ACC112 (cell line): Measurements from ENCODE around the gene GOLGA6A.
"Not testable (repeated sequence)": the region's sequence is repeated elsewhere in the genome, so short reads cannot be mapped to it uniquely, and the experiment has no call there.

ENCODE experiments used
- H2AFZ ChIP-seq: fragments of 200-600 bp; sonication (generic); one replicate; pipeline ENCODE4 v1.6.0; 2017; ENCODE audit warnings: antibody characterized with exemption, low read length; ENCODE audit not compliant: unreplicated experiment
- H3K27ac ChIP-seq: fragments of 200-600 bp; sonication (generic); 2 replicates; pipeline ENCODE4 v1.5.1; 2014; ENCODE audit warnings: low read depth, mild to moderate bottlenecking, antibody characterized with exemption, low read length, moderate library complexity
- H3K27me3 ChIP-seq: fragments of 200-600 bp; sonication (generic); 2 replicates; pipeline ENCODE4 v1.6.1; 2014; ENCODE audit warnings: mild to moderate bottlenecking, antibody characterized with exemption, low read length, moderate library complexity, mixed read lengths; ENCODE audit not compliant: insufficient read depth
- H3K36me3 ChIP-seq: fragments of 200-600 bp; sonication (generic); 2 replicates; pipeline ENCODE4 v1.6.1; 2016; ENCODE audit warnings: mild to moderate bottlenecking, antibody characterized with exemption, low read length, moderate library complexity, mixed read lengths; ENCODE audit not compliant: insufficient read depth
- H3K4me1 ChIP-seq: fragments of 200-600 bp; sonication (generic); one replicate; pipeline ENCODE4 v1.6.1; 2016; ENCODE audit warnings: low read length, mixed read lengths; ENCODE audit not compliant: insufficient read depth, unreplicated experiment, control insufficient read depth
- H3K4me3 ChIP-seq: fragments of 200-600 bp; sonication (generic); 2 replicates; pipeline ENCODE4 v1.5.1; 2014; ENCODE audit warnings: mild to moderate bottlenecking, low read depth, low read length
- H3K79me2 ChIP-seq: fragments of 200-600 bp; sonication (generic); one replicate; pipeline ENCODE4 v1.6.0; 2016; ENCODE audit warnings: low read length; ENCODE audit not compliant: control insufficient read depth, unreplicated experiment, insufficient read depth

GOLGA6A gene

DNA sequence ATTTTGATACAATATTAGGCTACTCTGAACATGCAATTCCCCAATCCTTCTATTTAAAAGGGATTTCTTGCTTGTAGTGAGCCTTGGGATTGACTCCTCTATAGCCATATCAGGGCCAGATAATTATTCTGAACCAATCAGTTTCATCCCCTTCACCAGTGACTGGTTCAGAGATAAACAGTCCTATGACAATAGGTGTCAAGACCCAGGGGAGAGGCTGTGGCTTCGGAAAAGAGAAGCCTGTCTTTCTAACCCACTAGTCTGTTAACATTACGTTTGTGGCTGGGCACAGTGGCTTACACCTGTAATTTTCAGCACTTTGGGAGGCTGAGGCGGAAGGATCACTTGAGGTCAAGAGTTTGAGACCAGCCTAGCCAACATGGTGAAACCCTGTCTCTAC is 41.8 kb upstream of the GOLGA6A start:
- Histone ChIP-seq H2AFZ (no peak overlapping the region), H3K27ac (no peak overlapping the region), H3K79me2 (no peaks in the 10 kb centered on the region), H3K36me3 (no peaks in the 10 kb centered on the region), H3K4me1 (peaks cover under 1% of the 10 kb centered on the region), H3K27me3 (peaks cover 66% of the 10 kb centered on the region), H3K4me3 (no peak overlapping the region)

DNA sequence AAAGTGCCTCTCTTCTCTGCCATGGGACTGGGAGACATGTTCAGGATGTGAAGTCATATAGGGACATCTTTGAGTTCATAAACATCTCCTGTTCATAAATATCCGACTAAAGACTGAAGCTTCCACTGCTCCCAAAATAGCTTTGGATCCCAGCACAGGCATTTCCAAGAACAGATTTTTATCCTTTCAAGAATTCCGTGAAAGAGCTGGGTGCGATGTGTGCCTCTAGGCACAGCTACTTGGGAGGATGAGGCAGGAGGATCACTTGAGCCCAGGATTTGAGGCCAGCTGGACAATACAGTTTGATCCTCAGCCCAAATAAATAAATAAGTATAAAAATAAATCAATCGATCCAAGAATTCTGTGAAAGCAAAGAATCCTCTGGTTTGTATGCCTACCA is 41.3 kb upstream of the GOLGA6A start:
- H3K27me3 ChIP-seq: peaks cover 61% of the 10 kb centered on the region
- H3K36me3 ChIP-seq: no peaks in the 10 kb centered on the region
- no peak overlapping the region for H3K4me3 ChIP-seq
- no peak overlapping the region for H3K27ac ChIP-seq
- no peaks in the 10 kb centered on the region for H3K79me2 ChIP-seq
- no peak overlapping the region for H2AFZ ChIP-seq
- H3K4me1 ChIP-seq: no peaks in the 10 kb centered on the region

DNA sequence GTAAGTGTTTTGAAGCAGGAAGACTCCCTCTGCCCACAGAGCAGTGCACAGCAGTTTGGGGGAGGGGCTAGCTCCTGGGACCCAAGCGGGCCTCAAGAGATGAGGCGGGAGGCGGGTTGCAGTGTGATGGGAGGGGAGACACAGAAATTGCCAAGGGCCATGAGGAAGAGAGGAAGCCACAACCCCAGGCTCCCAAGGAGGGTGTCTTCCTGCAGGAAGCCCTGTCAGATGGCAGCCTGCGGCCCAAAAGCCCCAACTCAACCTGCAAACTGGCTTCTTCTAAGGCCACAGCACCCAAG is 40.7 kb upstream of the GOLGA6A start:
- Histone ChIP-seq H3K27me3 (peaks cover 55% of the 10 kb centered on the region), H3K79me2 (no peaks in the 10 kb centered on the region), H3K27ac (no peak overlapping the region), H3K4me1 (no peaks in the 10 kb centered on the region), H3K4me3 (no peak overlapping the region), H3K36me3 (no peaks in the 10 kb centered on the region), H2AFZ (no peak overlapping the region)

DNA sequence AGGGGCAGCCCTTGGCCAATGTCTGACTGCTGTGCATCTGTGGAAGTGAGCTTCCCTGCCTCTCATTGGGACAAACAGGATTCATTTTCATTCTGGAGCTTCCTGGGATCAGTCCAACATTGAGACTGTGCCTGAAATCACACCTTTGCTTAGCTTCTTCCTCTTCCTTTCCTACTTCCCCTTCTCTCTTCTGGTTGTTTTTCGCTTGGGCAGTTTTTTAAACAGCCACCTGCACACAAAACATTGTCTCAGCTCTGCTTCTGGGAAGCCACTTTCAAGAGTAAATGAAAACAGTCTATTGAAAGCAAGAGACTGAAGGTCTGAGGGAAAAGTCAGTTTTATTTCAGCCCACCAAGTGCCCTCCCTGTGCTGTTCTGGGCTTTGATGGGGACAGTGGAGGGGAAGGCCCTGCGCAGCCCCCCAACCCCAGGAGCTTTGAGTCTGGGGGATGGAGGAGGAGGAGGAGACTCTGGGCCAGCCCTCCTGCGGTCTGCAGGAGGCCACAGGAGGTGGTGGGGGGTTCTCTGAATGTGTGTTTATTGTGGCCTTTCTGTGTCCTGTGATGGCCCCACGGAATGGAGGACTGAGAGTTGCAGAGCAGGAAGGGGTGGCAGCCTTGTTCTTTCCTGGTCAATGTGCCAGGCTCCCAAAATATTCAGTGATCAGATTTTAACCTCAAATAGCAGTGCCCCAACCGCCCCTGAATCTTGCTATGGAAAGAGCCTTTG is 40.2 kb upstream of the GOLGA6A start:
- H3K79me2 ChIP-seq: no peaks in the 10 kb centered on the region
- H3K4me3 ChIP-seq: no peak overlapping the region
- H3K27ac ChIP-seq: no peak overlapping the region
- H2AFZ ChIP-seq: no peak overlapping the region
- no peaks in the 10 kb centered on the region for H3K4me1 ChIP-seq
- H3K27me3 ChIP-seq: peaks cover 52% of the 10 kb centered on the region
- no peaks in the 10 kb centered on the region for H3K36me3 ChIP-seq

DNA sequence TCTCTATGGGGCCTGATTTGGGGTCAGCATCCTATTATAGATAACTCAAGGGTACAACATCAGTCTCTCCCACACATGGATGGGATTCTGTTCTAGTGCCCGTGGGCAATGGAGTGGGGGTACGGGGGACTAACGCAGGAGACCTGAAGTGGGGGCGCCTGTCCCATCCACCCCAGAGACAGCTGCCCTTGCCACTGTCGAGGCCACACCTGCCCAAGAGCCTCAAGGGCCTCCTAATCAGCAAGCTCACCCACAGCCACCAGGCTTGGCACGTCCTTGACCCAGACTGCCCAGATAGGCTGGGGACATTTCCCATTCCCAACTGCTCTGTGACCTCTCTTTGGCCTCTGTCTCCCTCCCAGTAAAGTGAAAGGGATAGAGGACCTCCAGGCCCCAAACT is 39.5 kb upstream of the GOLGA6A start:
- no peaks in the 10 kb centered on the region for H3K36me3 ChIP-seq
- no peak overlapping the region for H2AFZ ChIP-seq
- no peak overlapping the region for H3K4me3 ChIP-seq
- H3K4me1 ChIP-seq: no peaks in the 10 kb centered on the region
- no peaks in the 10 kb centered on the region for H3K79me2 ChIP-seq
- no peak overlapping the region for H3K27ac ChIP-seq
- peaks cover 48% of the 10 kb centered on the region for H3K27me3 ChIP-seq

DNA sequence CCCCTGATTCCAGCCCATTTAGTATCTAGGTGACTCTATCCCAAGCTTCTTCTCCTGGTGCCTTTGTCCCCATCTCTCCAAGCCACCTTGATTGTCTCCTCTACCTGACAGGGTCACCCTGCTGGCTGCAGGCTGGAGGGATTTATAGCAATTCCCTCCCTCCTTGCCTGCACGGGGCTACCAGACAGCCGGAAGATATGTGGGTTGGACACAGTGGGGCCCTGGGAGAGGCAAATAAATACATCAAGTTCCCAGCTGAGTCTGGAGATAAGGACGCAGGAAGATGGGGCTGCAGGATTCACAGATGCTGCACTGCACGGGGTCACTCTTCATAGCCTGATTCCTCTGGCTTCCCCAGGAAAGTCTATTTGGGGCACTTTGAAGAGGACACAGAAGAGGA is 38.7 kb upstream of the GOLGA6A start:
- Histone ChIP-seq H3K36me3 (no peaks in the 10 kb centered on the region), H3K4me1 (no peaks in the 10 kb centered on the region), H2AFZ (no peak overlapping the region), H3K79me2 (no peaks in the 10 kb centered on the region), H3K27ac (no peak overlapping the region), H3K4me3 (no peak overlapping the region), H3K27me3 (peaks cover 48% of the 10 kb centered on the region)

DNA sequence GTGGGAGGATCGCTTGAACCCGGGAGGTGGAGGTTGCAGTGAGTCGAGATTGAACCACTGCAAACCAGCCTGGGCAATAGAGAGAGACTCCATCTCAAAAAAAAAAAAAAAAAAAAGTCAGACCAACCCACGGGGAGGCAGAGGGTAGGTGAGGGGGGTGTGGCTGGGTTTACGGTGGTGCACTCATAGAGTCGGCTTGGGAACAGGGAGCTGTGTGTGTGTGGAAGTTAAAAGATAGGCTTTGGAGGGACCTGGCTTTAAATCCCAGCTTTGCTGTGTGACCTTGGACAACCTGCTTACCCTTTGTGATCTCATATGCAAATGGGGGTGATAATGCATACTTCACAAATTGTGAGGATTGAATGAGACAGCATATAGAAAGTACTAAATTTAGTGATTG is 38.1 kb upstream of the GOLGA6A start:
- Histone ChIP-seq H3K36me3 (no peaks in the 10 kb centered on the region), H3K27me3 (peaks cover 45% of the 10 kb centered on the region), H3K4me3 (no peak overlapping the region), H3K27ac (no peak overlapping the region), H2AFZ (no peak overlapping the region), H3K79me2 (no peaks in the 10 kb centered on the region), H3K4me1 (no peaks in the 10 kb centered on the region)

DNA sequence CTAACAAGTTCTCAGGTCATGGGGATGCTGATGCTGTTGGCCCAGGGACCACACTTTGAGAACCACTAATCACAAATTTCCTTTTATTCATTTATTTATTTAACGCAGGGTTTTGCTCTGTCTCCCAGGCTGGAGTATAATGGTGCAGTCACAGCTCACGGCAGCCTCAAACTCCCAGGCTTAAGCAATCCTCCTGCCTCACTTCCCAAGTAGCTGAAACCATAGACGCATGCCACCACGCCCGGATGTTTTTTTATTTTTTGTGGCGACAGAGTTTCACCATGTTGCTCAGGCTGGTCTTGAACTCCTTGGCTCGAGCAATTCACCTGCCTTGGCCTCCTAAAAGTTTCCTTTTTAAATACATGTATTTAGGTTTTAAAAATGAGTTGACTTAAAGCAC is 27.4 kb upstream of the GOLGA6A start:
- Histone ChIP-seq H3K27ac (no peak overlapping the region), H3K36me3 (no peaks in the 10 kb centered on the region), H2AFZ (no peak overlapping the region), H3K79me2 (no peaks in the 10 kb centered on the region), H3K4me1 (no peaks in the 10 kb centered on the region), H3K4me3 (no peak overlapping the region), H3K27me3 (no peaks in the 10 kb centered on the region)

DNA sequence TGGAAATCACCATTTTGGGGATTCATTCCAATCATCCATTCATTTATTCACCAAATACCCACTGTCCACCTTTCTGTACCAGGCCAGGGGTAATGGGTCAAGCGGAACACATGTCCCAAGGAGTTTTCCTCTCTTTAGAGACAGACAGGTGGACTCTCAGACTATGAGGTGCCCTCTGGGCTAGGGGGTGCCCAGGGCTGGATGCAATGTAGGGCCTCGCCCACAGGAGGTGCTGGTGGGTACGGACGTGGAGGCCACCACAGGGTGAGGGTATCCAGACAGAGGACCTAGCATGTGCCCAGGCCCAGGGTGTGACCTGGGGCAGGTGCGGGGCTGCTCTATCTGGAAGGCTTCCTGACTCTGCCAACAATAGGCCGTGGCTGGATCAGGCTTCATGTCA is 26.3 kb upstream of the GOLGA6A start:
- not testable (repeated sequence) for H3K27me3 ChIP-seq, H3K79me2 ChIP-seq, H3K4me1 ChIP-seq, H3K36me3 ChIP-seq, H3K4me3 ChIP-seq, H3K27ac ChIP-seq, H2AFZ ChIP-seq

DNA sequence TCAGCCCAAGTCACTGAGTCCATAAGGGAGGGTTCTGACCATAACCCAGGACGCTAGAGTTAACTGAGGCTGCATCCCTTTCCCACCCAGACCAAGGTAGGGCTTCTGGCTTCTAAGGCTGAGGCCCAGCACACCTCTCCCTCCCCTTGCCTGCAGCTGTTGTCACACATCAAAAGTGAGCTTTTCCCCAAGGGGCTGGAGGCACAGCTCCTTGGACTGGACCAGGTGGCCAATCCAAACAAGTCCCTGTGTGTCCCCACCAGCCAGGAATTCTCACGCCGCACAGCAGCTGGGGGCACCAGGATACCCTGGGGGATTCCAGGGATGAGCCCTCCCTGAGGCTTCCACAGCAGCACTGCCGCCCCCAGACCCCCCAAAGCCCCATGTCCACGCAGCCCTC is 25.8 kb upstream of the GOLGA6A start:
- Histone ChIP-seq H3K79me2 (no peaks in the 10 kb centered on the region), H3K4me1 (no peaks in the 10 kb centered on the region), H3K4me3 (no peak overlapping the region), H3K27ac (no peak overlapping the region), H2AFZ (no peak overlapping the region), H3K27me3 (no peaks in the 10 kb centered on the region), H3K36me3 (no peaks in the 10 kb centered on the region)

DNA sequence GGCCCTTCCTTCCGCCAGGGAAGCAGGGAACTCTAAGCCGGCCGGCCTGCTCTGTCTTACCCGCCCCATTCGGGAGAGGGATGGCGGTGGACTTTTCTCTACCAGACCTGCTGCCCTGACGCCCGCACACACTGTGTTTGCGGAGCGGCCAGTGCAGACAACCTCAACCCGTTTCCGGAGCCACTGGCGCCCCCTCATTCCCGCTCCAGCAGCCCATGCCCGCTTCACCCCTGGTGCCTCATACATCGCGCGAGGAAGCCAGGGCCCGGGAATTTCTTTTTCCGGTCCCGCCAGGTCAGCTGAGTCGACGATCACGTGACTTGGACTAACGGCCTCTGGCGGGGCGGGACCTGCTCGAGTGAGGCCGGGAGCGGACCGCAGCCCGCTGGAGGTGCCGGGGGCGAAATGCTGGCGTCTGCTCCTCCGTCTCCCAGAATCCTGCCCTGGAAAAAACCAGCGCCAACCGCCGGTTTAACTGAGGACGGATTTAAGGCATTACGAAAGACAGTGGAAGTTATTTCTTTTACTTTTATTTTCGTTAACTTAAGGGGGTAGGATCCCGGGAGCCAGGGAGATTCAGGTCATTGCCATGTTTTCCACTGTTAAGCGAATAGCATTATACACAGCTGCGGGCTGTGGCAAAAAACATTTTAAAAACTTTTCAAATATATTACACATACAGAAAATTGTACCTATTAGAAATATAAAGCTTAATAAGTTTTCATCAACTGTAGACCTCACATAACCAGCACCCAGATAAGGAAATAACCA is 17.8 kb upstream of the GOLGA6A start:
- not testable (repeated sequence) for H3K27me3 ChIP-seq, H3K27ac ChIP-seq, H3K36me3 ChIP-seq, H3K4me1 ChIP-seq, H3K79me2 ChIP-seq
- Histone ChIP-seq H3K4me3 (peak overlapping the region; percentile 76), H2AFZ (peak overlapping the region; percentile 14)
